HuH-7 (cell line): ENCODE measurements around the gene SH3BGR.
"Not testable (repeated sequence)": the region's sequence is repeated elsewhere in the genome, so short reads cannot be mapped to it uniquely, and the experiment has no call there.

Experiments
- DNase-seq: peaks from one replicate; pipeline ENCODE4 v3.0.0; 2011; ENCODE audit warnings: low spot score

Gene SH3BGR

DNA sequence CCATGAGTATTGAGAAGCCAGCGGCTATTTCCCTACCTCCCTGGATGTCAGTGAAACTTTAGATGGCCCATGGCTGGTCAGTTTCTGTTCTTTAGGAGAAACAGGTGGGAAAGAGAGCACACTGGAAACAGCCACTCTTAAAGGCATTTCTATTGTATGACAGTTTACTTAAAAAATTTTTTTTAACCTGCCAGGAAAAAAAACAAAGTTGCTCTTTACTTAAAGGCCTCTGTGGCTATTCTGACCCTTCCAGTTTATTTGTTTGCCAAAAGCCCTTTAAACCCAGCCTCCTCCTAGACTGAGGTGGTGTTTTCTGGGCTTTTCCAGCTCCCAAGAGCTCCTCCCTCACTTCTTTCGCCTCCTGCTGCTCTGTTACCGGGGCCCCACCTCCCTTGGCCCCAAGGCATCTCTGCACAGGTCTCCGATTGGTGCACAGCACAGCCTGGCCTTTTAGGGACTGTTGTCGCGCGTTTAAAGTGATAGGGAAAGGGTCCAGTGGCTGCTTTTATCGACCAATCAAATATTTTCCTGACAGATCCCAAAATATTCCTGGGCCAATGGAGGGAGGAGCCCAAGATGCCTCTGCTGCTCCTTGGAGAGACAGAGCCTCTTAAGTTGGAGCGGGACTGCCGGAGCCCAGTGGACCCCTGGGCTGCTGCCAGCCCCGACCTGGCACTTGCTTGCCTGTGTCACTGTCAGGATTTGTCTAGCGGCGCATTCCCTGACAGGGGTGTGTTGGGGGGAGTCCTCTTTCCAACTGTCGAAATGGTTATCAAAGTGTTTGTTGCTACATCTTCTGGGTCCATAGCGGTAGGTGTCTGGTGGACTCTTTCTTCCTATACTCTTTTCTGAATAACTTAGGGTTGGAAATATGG is at the start of gene SH3BGR:
TSS of gene SH3BGR (plus strand) at position 639 of the 875 bp plus-strand sequence. CDS start at position 766, 127 bp downstream.
- no peak for DNase-seq

DNA sequence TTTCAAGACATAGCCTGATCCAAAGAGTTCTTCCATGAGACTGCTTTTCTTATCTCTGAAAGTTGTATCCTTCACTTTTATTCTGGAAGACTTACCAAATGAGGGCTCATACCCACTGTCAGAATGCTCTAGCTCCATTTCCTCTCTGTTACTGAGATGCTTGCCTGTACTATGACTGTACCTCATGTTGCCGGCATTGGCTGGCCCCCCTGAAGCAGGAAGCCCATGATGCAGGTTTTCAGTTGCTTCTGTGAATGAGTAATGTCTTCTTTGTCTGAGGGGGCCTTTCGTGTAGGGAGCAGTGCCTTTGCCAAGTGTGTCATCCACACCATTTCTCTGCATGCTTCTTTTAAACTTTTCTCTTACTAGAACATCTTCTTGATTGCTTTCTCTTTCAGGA is 45.7 kb upstream of the SH3BGR start:
- DNase-seq: no peak

- DNase-seq: not testable (repeated sequence)
These were observed 32.6 kb upstream of the SH3BGR start for GRCh38 chr21:39419204-39419603.

- DNase-seq: no peak
These were observed 29.1 kb upstream of the SH3BGR start for GRCh38 chr21:39422527-39423241.

- DNase-seq: no peak
These were observed 22.3 kb upstream of the SH3BGR start for GRCh38 chr21:39429445-39429844.

DNA sequence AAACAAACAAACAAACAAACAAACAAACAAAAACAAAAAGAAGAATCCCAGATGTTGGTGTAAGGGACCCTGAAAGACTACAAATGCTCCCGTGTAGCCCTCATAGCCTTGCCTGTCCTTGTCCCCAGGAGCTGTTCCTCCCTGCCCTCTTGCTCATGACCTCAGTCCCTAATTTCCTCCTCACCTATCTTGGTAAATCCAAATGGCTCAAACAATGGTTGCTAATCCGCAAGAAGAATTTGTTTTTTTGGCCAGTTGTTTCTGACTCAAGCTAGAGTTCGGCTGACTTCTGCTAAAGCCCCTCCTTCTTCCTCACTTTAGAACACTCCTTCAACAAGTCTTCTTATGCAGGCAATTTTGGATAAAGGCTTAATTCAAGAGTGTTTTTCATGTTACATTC is 21.8 kb upstream of the SH3BGR start:
- DNase-seq: no peak

- no peak for DNase-seq
These were observed 21.3 kb upstream of the SH3BGR start for GRCh38 chr21:39430457-39430856.

DNA sequence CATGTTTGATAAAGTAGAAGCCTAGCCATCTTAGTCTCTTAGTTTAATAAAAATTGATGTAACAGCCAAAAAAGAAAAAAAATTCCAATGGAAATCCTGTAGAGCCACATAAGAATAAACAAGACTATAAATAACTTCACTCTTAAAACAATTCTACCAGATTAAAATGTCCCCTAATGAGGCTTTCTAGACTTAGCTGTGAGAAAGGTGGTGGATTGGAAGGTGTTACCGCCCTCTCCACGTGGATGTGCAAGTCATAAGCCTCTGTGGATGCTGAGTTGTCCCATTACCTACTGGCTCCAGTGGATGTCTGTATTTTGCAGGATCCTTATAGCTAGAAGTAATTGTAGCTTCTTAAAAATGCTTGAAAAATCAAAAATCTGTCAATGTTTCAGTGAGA is 20.8 kb upstream of the SH3BGR start:
- no peak for DNase-seq

DNA sequence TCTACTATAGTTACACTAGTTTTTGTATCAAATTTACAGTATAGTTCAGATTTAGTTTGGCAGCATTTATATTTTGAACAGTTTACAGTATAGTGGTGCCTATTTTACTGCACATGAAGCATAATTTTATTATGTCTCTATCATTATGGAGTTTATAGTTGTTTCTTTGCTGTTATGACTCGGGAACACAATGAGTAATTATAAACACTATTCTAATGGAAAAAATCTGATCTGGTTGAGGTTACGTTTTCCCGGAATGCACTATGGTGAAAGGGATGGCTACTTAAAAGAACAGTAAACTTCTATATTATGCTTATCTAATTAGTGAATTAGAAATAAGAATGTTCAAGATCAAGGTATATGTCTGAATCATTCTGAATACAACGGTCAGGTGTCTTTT is 16.8 kb upstream of the SH3BGR start:
- DNase-seq: no peak

GRCh38 chr21:39439232-39439631 is 12.5 kb upstream of the SH3BGR start:
- no peak for DNase-seq

DNA sequence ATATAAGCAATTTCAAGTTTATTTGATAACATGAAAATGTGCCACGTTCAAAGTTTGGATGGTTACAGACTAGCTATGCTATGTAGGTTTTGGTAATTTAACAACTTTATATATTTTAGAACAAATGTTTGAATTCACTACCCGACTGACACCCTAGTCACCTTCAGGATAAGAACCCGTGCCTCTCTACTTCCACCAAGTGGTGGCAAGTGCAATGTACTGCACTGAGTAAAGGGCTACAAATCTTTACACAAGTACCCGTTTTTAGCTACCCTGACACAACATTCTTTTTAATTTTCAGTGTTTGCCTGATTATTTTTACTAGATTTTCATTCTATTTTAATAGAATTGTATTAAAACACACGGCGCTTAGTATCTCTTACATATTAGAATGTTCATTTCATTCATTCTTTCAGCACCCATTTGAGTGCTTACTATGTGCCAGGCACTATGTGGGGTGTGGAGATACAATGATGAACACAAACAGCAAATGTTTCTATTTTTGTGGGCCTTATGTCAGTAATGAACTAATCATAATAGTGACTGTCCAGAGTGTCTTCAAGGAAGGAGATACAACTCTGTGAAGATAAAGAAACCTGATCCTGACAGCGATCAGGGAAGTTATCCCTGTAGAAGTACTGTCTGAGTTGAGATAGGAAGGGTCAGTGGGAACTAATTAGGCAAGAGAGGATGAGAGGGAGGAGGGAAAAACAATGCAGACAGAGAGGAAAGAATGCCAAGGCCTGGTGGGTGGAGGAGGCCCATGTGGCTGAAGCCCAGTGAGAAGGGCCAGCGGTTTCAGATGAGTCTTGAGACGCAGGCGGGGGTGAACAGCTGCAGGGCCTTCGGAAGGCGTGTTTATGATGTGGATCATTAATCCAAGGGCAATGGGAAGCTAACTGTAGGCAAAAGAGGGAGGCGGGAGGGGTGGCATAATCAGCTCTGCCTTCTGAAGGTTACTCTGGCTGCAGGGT is 10.0 kb upstream of the SH3BGR start:
- peak; percentile 46 for DNase-seq

DNA sequence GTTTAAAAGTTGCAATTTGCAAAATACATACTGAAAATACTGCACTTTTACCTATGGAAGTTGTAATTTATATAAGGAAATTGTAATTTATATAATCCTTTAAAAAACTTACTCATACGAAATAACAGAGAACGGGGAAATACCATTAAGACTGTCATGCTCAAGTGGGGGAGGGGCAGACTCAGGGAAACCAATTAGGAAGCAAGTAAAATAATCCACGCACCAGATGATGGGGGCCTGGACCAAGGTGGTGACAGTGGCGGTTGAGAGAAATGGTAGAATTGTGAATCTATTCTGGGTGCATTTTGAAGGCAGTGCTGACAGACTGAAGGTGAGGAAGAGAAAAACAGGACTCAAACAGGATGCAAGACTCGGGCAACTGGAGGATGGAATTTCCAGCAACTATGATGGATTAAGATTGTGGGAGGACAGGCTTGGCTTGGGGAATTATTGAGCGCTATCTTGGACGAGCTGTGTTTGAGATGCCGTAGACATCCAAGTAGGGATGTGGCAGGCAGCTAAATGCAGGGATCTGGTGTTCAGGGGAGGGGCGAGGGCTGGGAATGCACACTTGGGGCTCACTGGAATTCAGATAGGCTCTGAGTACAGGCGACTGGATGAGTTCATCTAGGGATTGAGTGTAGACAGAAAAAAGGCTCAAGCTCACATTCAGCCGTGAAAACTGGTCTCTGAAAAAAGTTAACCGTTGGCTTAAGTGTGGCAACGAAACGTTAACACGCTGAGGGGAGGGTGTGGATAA is 7.2 kb upstream of the SH3BGR start:
- peak; percentile 9 for DNase-seq

GRCh38 chr21:39445321-39446269 is 6.2 kb upstream of the SH3BGR start, which contains the start of gene LCA5L:
TSS of gene LCA5L (minus strand) at chr21:39445778. CDS start at chr21:39428493, 17,285 bp downstream.
- peak; percentile 81 for DNase-seq

DNA sequence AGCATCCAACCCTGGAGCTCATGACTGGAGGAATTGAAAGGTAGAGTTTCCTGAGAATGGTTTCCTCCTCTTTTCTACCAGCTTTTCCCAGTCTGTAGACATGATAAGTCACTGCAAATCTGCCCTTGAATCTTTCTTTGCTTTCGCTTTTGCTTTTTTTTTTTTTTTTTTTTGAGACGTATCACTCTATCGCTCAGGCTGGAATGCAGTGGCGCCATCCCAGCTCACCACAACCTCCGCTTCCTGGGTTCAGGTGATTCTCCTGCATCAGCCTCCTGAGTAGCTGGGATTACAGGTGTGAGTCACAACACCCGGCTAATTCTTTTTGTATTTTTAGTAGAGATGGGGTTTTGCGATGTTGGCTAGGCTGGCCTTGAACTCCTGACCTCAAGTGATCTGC is 4.5 kb upstream of the SH3BGR start:
- no peak for DNase-seq

- DNase-seq: no peak
These were observed 618 bp downstream of the SH3BGR start for GRCh38 chr21:39452207-39452969.

- no peak for DNase-seq
These were observed 1.2 kb downstream of the SH3BGR start for GRCh38 chr21:39452970-39453342.

- DNase-seq: no peak
These were observed 1.9 kb downstream of the SH3BGR start for GRCh38 chr21:39453571-39454179.

- DNase-seq: no peak
These were observed 3.3 kb downstream of the SH3BGR start for GRCh38 chr21:39454949-39455668.
